Left lobe of liver (tissue), 2 donors: ENCODE measurements around the gene CDH2. TPM values are rescaled to one million over a fixed set of nuclear protein-coding genes. Genes with fewer than 3 reads are reported as not detected.
A peak's percentile ranks its signal among the peaks of the same experiment; 100 is the strongest.

Experiments
- ATAC-seq: fragments of 200-7000 bp; cut with Tn5 transposase; one replicate; pipeline ENCODE4 v1.9.1; 2020; ENCODE audit warnings: mild to moderate bottlenecking, moderate library complexity
- DNase-seq: peaks from one replicate; pipeline ENCODE4 v3.0.0-alpha.2; 2020; ENCODE audit warnings: low spot score
- total RNA-seq: library from RNA; stranded (reverse); gene quantifications from one replicate; pipeline ENCODE4 v1.2.1, GENCODE V29; 2021
- donor health status: DM: no; HTN: no; CAD: no; lungs with moderate emphysema.
- donor health status: DM: no; HTN: yes; CAD: no.

The CDH2 gene
- total RNA-seq, 1 donor from 2014 or later, result 34.2 TPM

GRCh38 chr18:28128659-28128980 lies 48.3 kb downstream of the CDH2 start:
- DNase-seq (no peak), ATAC-seq (no peak)

- no peak for DNase-seq
- peak; percentile 77 for ATAC-seq
Measured at GRCh38 chr18:28127763-28128658, 48.9 kb downstream of the CDH2 start.

GRCh38 chr18:28127228-28127627 lies 49.7 kb downstream of the CDH2 start:
- ATAC-seq (peak; percentile 61), DNase-seq (peak; percentile 65)

- DNase-seq (no peak), ATAC-seq (no peak)
Measured at GRCh38 chr18:28126768-28127167, 50.2 kb downstream of the CDH2 start.

- no peak for DNase-seq
- ATAC-seq, result no peak
Measured at GRCh38 chr18:28125051-28125450, 51.9 kb downstream of the CDH2 start.

- ATAC-seq (peak; percentile 17), DNase-seq (no peak)
Measured at GRCh38 chr18:28124131-28125029, 52.5 kb downstream of the CDH2 start.

- peak; percentile 54 for ATAC-seq
- no peak for DNase-seq
Measured at GRCh38 chr18:28123401-28124030, 53.4 kb downstream of the CDH2 start.

GRCh38 chr18:28120828-28121515 lies 56.0 kb downstream of the CDH2 start:
- no peak for DNase-seq
- ATAC-seq, result no peak

GRCh38 chr18:28116461-28116860 lies 60.5 kb downstream of the CDH2 start:
- ATAC-seq (peak; percentile 72), DNase-seq (no peak)

- ATAC-seq, result no peak
Measured at GRCh38 chr18:28115149-28115550, 61.8 kb downstream of the CDH2 start.

GRCh38 chr18:28114472-28114871 lies 62.5 kb downstream of the CDH2 start:
- ATAC-seq (no peak), DNase-seq (no peak)

More at GRCh38 chr18:28115149-28115550, 61.8 kb downstream of the CDH2 start:
- DNase-seq, result no peak

GRCh38 chr18:28113271-28114029 lies 63.5 kb downstream of the CDH2 start:
- DNase-seq (no peak), ATAC-seq (no peak)

- DNase-seq, result no peak
- ATAC-seq, result peak; percentile 35
Measured at GRCh38 chr18:28112056-28112470, 64.9 kb downstream of the CDH2 start.

- DNase-seq (no peak), ATAC-seq (peak; percentile 26)
Measured at GRCh38 chr18:28110924-28111323, 66.0 kb downstream of the CDH2 start.

- DNase-seq (no peak), ATAC-seq (no peak)
Measured at GRCh38 chr18:28109781-28110560, 67.0 kb downstream of the CDH2 start.

GRCh38 chr18:28108814-28109213 lies 68.1 kb downstream of the CDH2 start:
- peak; percentile 72 for ATAC-seq
- DNase-seq, result no peak

- DNase-seq (no peak), ATAC-seq (peak; percentile 61)
Measured at GRCh38 chr18:28108254-28108653, 68.7 kb downstream of the CDH2 start.

- no peak for ATAC-seq
Measured at GRCh38 chr18:28099237-28099636, 77.7 kb downstream of the CDH2 start.

GRCh38 chr18:28095631-28096030 lies 81.3 kb downstream of the CDH2 start:
- no peak for ATAC-seq

More at GRCh38 chr18:28099237-28099636, 77.7 kb downstream of the CDH2 start:
- DNase-seq, result no peak

More at GRCh38 chr18:28095631-28096030, 81.3 kb downstream of the CDH2 start:
- DNase-seq, result no peak
